GM12875 (cell line): ENCODE data around the gene TRIM38.
A peak's percentile ranks its signal among the peaks of the same experiment; 100 is the strongest.
"Not testable (repeated sequence)": the region's sequence is repeated elsewhere in the genome, so short reads cannot be mapped to it uniquely, and the experiment has no call there.

Experiments used
- H3K4me3 ChIP-seq: one replicate; pipeline ENCODE4 v1.5.1; 2011; ENCODE audit warnings: low read depth, low read length, control low read depth
- CTCF ChIP-seq: IDR thresholded peaks from 2 replicates; pipeline ENCODE4 v1.5.1; 2011; ENCODE audit warnings: low read depth, mild to moderate bottlenecking, control low read depth, inconsistent platforms, low read length, moderate library complexity, borderline replicate concordance; ENCODE audit not compliant: insufficient read depth

The TRIM38 gene

GRCh38 chr6:25942561-25943147, 19.9 kb upstream of the TRIM38 start:
- H3K4me3 ChIP-seq: no peak overlapping the region

GRCh38 chr6:25943887-25944286, 18.7 kb upstream of the TRIM38 start:
- no peak for TF ChIP-seq CTCF

More at GRCh38 chr6:25942561-25943147, 19.9 kb upstream of the TRIM38 start:
- peak; percentile 44; the same call in 1 of the 2 replicates for TF ChIP-seq CTCF

GRCh38 chr6:25944688-25945574, 17.7 kb upstream of the TRIM38 start:
- no peak for TF ChIP-seq CTCF

More at GRCh38 chr6:25943887-25944286, 18.7 kb upstream of the TRIM38 start:
- H3K4me3 ChIP-seq: no peak overlapping the region

GRCh38 chr6:25945738-25946137, 16.9 kb upstream of the TRIM38 start:
- H3K4me3 ChIP-seq: not testable (repeated sequence)

More at GRCh38 chr6:25944688-25945574, 17.7 kb upstream of the TRIM38 start:
- H3K4me3 ChIP-seq: no peak overlapping the region

GRCh38 chr6:25946631-25947030, 16.0 kb upstream of the TRIM38 start:
- TF ChIP-seq CTCF: no peak
- no peak overlapping the region for H3K4me3 ChIP-seq

GRCh38 chr6:25947492-25947891, 15.1 kb upstream of the TRIM38 start:
- H3K4me3 ChIP-seq: not testable (repeated sequence)

GRCh38 chr6:25949695-25950094, 12.9 kb upstream of the TRIM38 start:
- H3K4me3 ChIP-seq: no peak overlapping the region
- no peak for TF ChIP-seq CTCF

- H3K4me3 ChIP-seq: no peak overlapping the region
Observed at GRCh38 chr6:25950297-25950696, 12.3 kb upstream of the TRIM38 start.

More at GRCh38 chr6:25950297-25950696, 12.3 kb upstream of the TRIM38 start:
- TF ChIP-seq CTCF: no peak
